Esophagus muscularis mucosa (tissue), 4 donors: Measurements from ENCODE around the gene SLC6A8. TPM values are rescaled to one million over a fixed set of nuclear protein-coding genes. Genes with fewer than 3 reads are reported as not detected.

Source experiments
- DNase-seq: peaks from one replicate; pipeline ENCODE4 v3.0.0-alpha.2; 2017; ENCODE audit errors: extremely low spot score
- H3K27ac ChIP-seq, 4 donors: fragments of 200-600 bp; sonication (generic); replicated peaks in 1 of 4; 1 replicate in 3 of 4; 2 replicates in 1 of 4; pipeline ENCODE4 v1.5.1; 2016 to 2019; ENCODE audit warnings: mild to moderate bottlenecking in 1 of 4
- H3K27me3 ChIP-seq, 4 donors: fragments of 200-600 bp; sonication (generic); one replicate each; pipeline versions ENCODE4 v1.5.1 to v1.6.0; 2016 to 2019
- H3K36me3 ChIP-seq, 4 donors: fragments of 200-600 bp; sonication (generic); one replicate each; pipeline ENCODE4 v1.5.1; 2016 to 2019
- H3K4me1 ChIP-seq, 4 donors: fragments of 200-600 bp; sonication (generic); one replicate each; pipeline ENCODE4 v1.5.1; 2016 to 2019
- H3K4me3 ChIP-seq, 4 donors: fragments of 200-600 bp; sonication (generic); 1 replicate in 2 of 4; 2 replicates in 2 of 4; pipeline ENCODE4 v1.5.1; 2016 to 2019; ENCODE audit warnings: mild to moderate bottlenecking in 4 of 4, moderate library complexity in 1 of 4
- H3K9me3 ChIP-seq, 4 donors: fragments of 200-600 bp; sonication (generic); 1 replicate in 3 of 4; 2 replicates in 1 of 4; pipeline ENCODE4 v1.5.1; 2016 to 2019
- EP300 ChIP-seq: sonication (generic); formaldehyde crosslinking; IDR thresholded peaks from one replicate; pipeline ENCODE4 v1.6.1; 2017; ENCODE audit warnings: antibody characterized with exemption
- POLR2A ChIP-seq: fragments of 450-650 bp; IDR thresholded peaks from one replicate; pipeline ENCODE4 v1.6.1; 2017; ENCODE audit warnings: antibody characterized with exemption, moderate library complexity, mild to moderate bottlenecking, low read depth
- POLR2AphosphoS5 ChIP-seq, 2 donors: sonication (generic); formaldehyde crosslinking; IDR thresholded peaks; one replicate each; pipeline ENCODE4 v1.6.1; 2017; ENCODE audit warnings: antibody characterized with exemption in 2 of 2
- WGBS: methylation state at CpG from one replicate; pipeline ENCODE4 v1.1.5; 2018; 5-methylcytosine and 5-hydroxymethylcytosine counted together
- intact Hi-C: fragments of 100-400 bp; cut with DNase I; formaldehyde crosslinking; loops from one replicate; pipeline ENCODE4 v1.15.1; 2023
- total RNA-seq, 4 donors: library from RNA; depleted of rRNA; stranded (reverse); fragments of >200 nt; gene quantifications; one replicate each; pipeline versions ENCODE4 v1.1.0 to v1.2.1, GENCODE V29; 2016
- TF ChIP-seq, protein P1 (sequence below), 3 experiments: fragments of 200-600 bp in 2 of 3; fragments of 450-650 bp in 1 of 3; sonication (generic) in 2 of 3; IDR thresholded peaks; one replicate each; pipeline ENCODE4 v1.5.1; 2017 to 2019; ENCODE audit warnings: antibody characterized with exemption in 3 of 3, mild to moderate bottlenecking in 2 of 3, moderate library complexity in 1 of 3

Gene SLC6A8
- total RNA-seq, 4 donors from 2014 or later = 41.7 to 62.3 (median 45.6) TPM

DNA sequence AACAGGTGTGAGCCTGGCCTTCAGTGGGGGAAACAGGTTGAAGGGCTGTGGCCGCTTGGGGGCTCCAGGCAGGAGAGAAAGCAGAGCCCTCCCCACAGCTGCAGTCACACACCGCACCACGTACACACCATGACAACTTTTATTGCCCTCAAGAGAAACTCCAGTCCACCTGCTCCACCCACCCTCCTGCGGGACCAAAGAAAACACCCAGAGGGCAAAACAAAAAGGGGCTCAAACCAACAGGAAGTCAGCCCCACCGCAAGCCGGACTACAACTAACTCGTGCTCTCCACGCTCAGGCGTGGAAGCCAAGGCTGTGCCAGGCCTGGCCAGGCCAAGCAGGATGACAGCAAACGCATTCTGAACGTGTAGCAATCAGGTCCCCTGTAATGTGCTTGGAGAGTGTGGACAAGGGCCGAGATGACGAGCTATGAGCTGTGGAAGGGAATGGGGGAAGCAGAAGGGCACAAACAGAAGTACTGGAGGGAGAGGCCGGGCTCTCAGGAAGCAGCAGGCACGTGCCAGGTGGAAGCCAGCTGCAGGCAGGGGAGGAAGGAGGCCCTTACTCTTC, 12.7 kb downstream of the SLC6A8 start:
- peak overlapping the region; percentile 54 to 59 (median 56) for H3K27ac ChIP-seq
- DNase-seq = no peak
- H3K4me3 ChIP-seq = no peak overlapping the region
- intact Hi-C loops = no loop called here
- TF ChIP-seq, protein P1, sequence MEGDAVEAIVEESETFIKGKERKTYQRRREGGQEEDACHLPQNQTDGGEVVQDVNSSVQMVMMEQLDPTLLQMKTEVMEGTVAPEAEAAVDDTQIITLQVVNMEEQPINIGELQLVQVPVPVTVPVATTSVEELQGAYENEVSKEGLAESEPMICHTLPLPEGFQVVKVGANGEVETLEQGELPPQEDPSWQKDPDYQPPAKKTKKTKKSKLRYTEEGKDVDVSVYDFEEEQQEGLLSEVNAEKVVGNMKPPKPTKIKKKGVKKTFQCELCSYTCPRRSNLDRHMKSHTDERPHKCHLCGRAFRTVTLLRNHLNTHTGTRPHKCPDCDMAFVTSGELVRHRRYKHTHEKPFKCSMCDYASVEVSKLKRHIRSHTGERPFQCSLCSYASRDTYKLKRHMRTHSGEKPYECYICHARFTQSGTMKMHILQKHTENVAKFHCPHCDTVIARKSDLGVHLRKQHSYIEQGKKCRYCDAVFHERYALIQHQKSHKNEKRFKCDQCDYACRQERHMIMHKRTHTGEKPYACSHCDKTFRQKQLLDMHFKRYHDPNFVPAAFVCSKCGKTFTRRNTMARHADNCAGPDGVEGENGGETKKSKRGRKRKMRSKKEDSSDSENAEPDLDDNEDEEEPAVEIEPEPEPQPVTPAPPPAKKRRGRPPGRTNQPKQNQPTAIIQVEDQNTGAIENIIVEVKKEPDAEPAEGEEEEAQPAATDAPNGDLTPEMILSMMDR (IDR thresholded peaks at IDR 0.05) = no peak
- TF ChIP-seq EP300 (no peak), POLR2AphosphoS5 (IDR thresholded peaks at IDR 0.05) (no peak), POLR2A (no peak)
- H3K27me3 ChIP-seq = no peaks in the 10 kb centered on the region
- H3K36me3 ChIP-seq = peaks cover 0 to 44% (median 34%) of the 10 kb centered on the region in 4 donors
- H3K4me1 ChIP-seq = peaks cover 4 to 51% (median 34%) of the 10 kb centered on the region in 4 donors
- WGBS = 83% methylated on average over 12 of the region's 15 CpGs
- no peaks in the 10 kb centered on the region for H3K9me3 ChIP-seq

DNA sequence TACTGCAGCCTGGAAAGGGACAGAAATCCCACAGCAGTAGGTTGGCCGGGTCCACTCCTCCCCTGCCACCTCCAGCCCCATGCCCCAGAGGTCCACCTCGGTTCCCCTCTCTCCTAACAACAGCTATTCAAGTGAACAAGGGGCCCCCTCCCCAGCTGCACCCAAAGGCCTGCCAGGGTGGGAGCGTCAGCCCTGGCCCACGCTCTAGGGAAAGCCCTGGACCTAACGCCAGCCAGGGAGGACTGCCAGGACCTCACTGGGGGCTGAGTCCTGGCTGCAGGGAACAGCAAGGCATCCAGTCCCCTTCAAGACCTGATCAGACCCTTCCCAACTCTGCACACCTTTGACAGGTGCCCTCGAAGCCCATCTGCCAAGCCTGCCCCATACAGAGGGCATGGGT, 13.2 kb downstream of the SLC6A8 start:
- no peak overlapping the region for H3K4me3 ChIP-seq
- H3K36me3 ChIP-seq = peaks cover 0 to 44% (median 34%) of the 10 kb centered on the region in 4 donors
- no peak for TF ChIP-seq POLR2AphosphoS5 (IDR thresholded peaks at IDR 0.05)
- no peak for TF ChIP-seq POLR2A
- no peak for TF ChIP-seq EP300
- TF ChIP-seq, protein P1 (IDR thresholded peaks at IDR 0.05) = no peak
- WGBS = 81% methylated on average over 3 of the region's 6 CpGs
- H3K4me1 ChIP-seq = peaks cover 4 to 56% (median 36%) of the 10 kb centered on the region in 4 donors
- H3K27me3 ChIP-seq = no peaks in the 10 kb centered on the region
- DNase-seq = no peak
- intact Hi-C loops = no loop called here
- no peaks in the 10 kb centered on the region for H3K9me3 ChIP-seq
- peak overlapping the region in 2 of 4 donors; percentile 54 to 58 for H3K27ac ChIP-seq

DNA sequence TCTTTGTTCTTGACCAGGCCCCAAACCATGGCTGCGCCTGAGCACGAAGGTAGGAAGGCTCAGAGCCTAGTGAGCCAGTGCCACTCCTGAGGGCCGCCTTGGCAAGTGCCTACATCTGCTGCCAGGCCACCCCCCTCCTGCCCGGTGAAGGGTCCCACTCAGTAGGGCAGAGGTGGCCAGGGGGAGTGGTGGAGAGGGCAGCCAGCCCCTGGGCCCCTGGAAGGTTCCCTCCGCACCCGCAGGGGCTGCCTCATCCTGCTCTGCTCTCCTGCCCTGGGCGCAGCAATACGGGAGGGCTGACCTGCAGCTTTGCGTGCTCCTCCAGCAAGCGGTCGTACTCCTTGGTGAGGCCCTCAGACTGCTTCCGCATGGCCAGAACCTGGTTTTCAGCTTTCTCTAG, 14.0 kb downstream of the SLC6A8 start:
- H3K36me3 ChIP-seq = peaks cover 0 to 41% (median 32%) of the 10 kb centered on the region in 4 donors
- no peaks in the 10 kb centered on the region for H3K9me3 ChIP-seq
- 80% methylated on average over 9 of the region's 12 CpGs for WGBS
- H3K4me1 ChIP-seq = peaks cover 4 to 56% (median 36%) of the 10 kb centered on the region in 4 donors
- H3K27me3 ChIP-seq = no peaks in the 10 kb centered on the region
- TF ChIP-seq, protein P1 (IDR thresholded peaks at IDR 0.05) = no peak
- TF ChIP-seq POLR2A (no peak), POLR2AphosphoS5 (IDR thresholded peaks at IDR 0.05) (no peak), EP300 (no peak)
- peak overlapping the region in 2 of 4 donors; percentile 69 to 70 for H3K27ac ChIP-seq
- no peak for DNase-seq
- intact Hi-C loops = no loop called here
- H3K4me3 ChIP-seq = no peak overlapping the region

DNA sequence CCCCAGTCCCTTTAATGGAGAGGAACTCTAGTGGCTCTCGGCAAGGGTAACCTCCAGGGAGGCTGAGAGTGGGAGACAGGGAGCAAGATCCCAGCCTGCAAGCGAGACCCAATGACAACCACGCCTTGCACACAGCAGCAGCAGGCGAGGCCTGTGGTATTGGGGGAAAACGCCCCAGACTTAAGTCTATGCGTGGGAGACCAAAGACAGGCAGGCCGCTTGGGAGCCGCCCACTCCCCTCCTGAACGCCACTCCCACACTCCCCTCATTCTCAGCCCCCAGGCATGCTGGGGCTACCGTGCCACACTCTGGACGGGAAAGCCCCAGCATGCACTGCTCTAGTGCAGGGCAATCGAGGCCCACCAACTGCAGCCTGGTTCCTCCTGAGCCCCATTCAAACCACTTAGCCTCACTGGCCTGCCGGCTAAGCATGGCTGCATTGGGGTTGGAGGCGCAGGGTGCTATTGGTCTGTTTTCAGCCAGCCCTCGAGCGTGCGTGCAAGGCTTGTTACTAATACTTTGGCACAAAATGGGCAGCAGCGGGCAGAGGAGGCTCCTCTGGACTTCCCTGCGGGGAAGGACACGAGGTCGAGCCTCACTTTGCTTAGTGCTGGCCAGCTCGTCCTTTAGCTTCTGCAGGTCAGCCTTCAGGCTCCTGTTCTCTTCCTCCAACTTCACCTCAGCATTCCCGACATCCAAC, 14.8 kb downstream of the SLC6A8 start:
- DNase-seq = no peak
- peak overlapping the region; percentile 40 to 70 (median 60) for H3K27ac ChIP-seq
- peaks cover 4 to 56% (median 37%) of the 10 kb centered on the region in 4 donors for H3K4me1 ChIP-seq

More for the DNA sequence above, 14.8 kb downstream of the SLC6A8 start:
- TF ChIP-seq POLR2A (no peak), EP300 (no peak), POLR2AphosphoS5 (IDR thresholded peaks at IDR 0.05) (no peak)
- TF ChIP-seq, protein P1 (IDR thresholded peaks at IDR 0.05) = no peak
- Histone ChIP-seq H3K4me3 (no peak overlapping the region), H3K9me3 (no peaks in the 10 kb centered on the region), H3K36me3 (peaks cover 0 to 38% (median 29%) of the 10 kb centered on the region in 4 donors), H3K27me3 (no peaks in the 10 kb centered on the region)
- 77% methylated on average over 22 of the region's 23 CpGs for WGBS
- intact Hi-C loops = no loop called here
